ENCODE data around the gene FOXE3. TPM values are rescaled to one million over a fixed set of nuclear protein-coding genes. Genes with fewer than 3 reads are reported as not detected.

Gene FOXE3
- total and polyA plus RNA-seq, 7 experiments from 2014 or later = not detected

DNA sequence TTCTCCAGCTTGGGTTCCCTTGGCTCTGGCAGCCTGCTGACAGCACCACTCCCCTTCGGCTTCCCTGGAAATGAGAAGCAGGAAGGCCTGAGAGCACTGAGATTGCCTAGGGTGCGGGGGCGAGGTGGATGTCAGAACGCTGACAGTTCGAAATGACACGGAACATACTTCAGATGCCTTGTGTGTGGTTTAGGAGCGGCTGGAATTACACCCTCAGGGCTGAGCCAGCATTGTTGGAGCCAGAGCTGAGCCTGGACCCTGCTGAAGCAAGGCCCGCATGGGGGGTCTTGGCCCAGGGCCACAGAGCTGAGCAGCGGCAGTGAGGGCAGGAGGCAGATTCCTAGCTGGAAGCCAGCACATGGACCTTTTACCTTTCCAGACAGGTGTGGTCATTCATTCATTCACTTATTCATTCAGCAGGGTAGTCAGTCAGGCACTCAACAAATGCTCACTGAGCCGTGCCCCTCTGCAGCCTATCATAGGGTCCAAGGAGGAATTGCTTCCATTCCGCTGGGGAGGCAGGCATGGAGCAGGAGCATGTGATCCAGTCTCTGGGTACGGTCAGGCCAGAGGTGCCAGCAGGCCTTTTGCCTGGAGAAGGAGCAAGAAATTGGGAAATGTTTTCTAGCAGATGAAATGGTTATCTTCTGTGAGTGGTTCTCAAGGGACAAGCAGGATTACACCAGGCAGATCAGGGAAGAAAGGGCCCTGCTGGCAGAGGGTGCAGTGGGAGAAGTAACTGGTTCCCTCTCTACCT lies 6.6 kb upstream of the FOXE3 start:
- no peaks in the 10 kb centered on the region for H3K9me3 Mint-ChIP-seq
- no peak overlapping the region for H3K4me3 Mint-ChIP-seq
- H3K27me3 ChIP-seq (ENCODE audit: control insufficient read depth in 2 of 2, insufficient read depth in 2 of 2, low read length in 2 of 2) = no peaks in the 10 kb centered on the region
- H3K27me3 Mint-ChIP-seq = peaks cover 20 to 42% (median 25%) of the 10 kb centered on the region in 5 donors
- no peaks in the 10 kb centered on the region for H3K9me3 ChIP-seq (ENCODE audit: control insufficient read depth in 2 of 3, low read length in 3 of 3)
- DNase-seq = no peak
- H3K4me1 Mint-ChIP-seq = no peaks in the 10 kb centered on the region
- H3K36me3 ChIP-seq (ENCODE audit: control insufficient read depth in 2 of 3, insufficient read depth in 3 of 3, low read length in 3 of 3) = no peaks in the 10 kb centered on the region
- no peak overlapping the region for H3K27ac Mint-ChIP-seq
- intact Hi-C loops (cut with micrococcal nuclease) = no loop called here
- no peak overlapping the region for H3K4me3 ChIP-seq (ENCODE audit: low read length)
- no peaks in the 10 kb centered on the region for H3K36me3 Mint-ChIP-seq
- ATAC-seq = no peak
- H3K27ac ChIP-seq (ENCODE audit: low read depth, low read length) = no peak overlapping the region
- no peaks in the 10 kb centered on the region for H3K4me1 ChIP-seq (ENCODE audit: control insufficient read depth in 2 of 2, insufficient read depth in 2 of 2, low read length in 2 of 2)
- ChIA-PET POLR2A (no interaction called here), CTCF (no interaction called here)

DNA sequence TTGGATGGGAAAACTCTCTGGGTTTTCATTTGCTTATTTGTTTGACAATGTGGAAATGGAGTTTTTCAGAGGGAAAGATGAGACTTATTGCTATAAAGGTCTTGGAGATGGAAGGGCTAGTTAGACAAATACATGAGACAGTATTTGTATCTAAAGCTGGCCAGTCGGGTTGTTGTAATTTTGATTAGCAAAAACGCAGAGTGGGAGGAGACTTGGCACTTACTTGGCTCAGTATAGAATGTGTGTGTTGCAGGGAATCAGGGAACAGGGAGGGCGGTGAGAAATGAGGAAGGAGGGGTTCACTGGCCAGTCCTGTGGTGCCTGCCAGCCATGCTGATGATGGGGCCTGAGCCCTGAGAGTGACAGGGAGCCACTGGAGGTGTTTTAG lies 6.0 kb upstream of the FOXE3 start:
- no peak for ATAC-seq
- Histone ChIP-seq H3K27ac (ENCODE audit: low read depth, low read length) (no peak overlapping the region), H3K4me3 (ENCODE audit: low read length) (no peak overlapping the region), H3K27me3 (ENCODE audit: control insufficient read depth in 2 of 2, insufficient read depth in 2 of 2, low read length in 2 of 2) (no peaks in the 10 kb centered on the region), H3K36me3 (ENCODE audit: control insufficient read depth in 2 of 3, insufficient read depth in 3 of 3, low read length in 3 of 3) (no peaks in the 10 kb centered on the region), H3K9me3 (ENCODE audit: control insufficient read depth in 2 of 3, low read length in 3 of 3) (no peaks in the 10 kb centered on the region), H3K4me1 (ENCODE audit: control insufficient read depth in 2 of 2, insufficient read depth in 2 of 2, low read length in 2 of 2) (no peaks in the 10 kb centered on the region)
- no peak for DNase-seq
- intact Hi-C loops (cut with micrococcal nuclease) = no loop called here
- Mint-ChIP-seq H3K4me1 (no peaks in the 10 kb centered on the region), H3K27ac (no peak overlapping the region), H3K36me3 (no peaks in the 10 kb centered on the region), H3K9me3 (no peaks in the 10 kb centered on the region), H3K27me3 (peaks cover 17 to 46% (median 27%) of the 10 kb centered on the region in 5 donors), H3K4me3 (no peak overlapping the region)
- POLR2A ChIA-PET = no interaction called here
- CTCF ChIA-PET = no interaction called here

DNA sequence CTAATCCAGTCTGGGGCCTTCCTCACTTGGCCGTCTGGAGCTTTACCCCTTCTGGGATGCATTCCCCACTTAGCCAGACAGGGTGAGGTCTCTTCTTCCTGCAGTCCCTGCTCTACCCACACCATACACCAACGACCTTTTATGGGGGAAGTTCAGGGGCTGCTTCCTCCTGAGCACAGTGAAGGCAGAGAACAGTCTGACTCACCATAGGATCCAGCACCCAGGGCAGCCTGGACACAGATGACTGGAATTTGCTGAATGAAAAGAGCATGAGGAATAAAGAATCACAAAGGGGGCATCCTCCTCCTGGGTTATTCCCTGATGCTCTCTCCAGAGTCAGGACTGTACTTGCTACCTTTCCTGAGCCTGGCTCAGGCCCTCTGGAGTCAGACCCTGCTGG lies 4.6 kb upstream of the FOXE3 start:
- no peaks in the 10 kb centered on the region for H3K36me3 Mint-ChIP-seq
- Histone ChIP-seq H3K36me3 (ENCODE audit: control insufficient read depth in 2 of 3, insufficient read depth in 3 of 3, low read length in 3 of 3) (no peaks in the 10 kb centered on the region), H3K4me1 (ENCODE audit: control insufficient read depth in 2 of 2, insufficient read depth in 2 of 2, low read length in 2 of 2) (no peaks in the 10 kb centered on the region), H3K4me3 (ENCODE audit: low read length) (no peak overlapping the region), H3K27me3 (ENCODE audit: control insufficient read depth in 2 of 2, insufficient read depth in 2 of 2, low read length in 2 of 2) (no peaks in the 10 kb centered on the region), H3K9me3 (ENCODE audit: control insufficient read depth in 2 of 3, low read length in 3 of 3) (no peaks in the 10 kb centered on the region), H3K27ac (ENCODE audit: low read depth, low read length) (no peak overlapping the region)
- H3K27ac Mint-ChIP-seq = no peak overlapping the region
- H3K27me3 Mint-ChIP-seq = peaks cover 23 to 51% (median 29%) of the 10 kb centered on the region in 5 donors
- intact Hi-C loops (cut with micrococcal nuclease) = no loop called here
- peaks cover 0 to 6% (median 0%) of the 10 kb centered on the region in 7 donors for H3K4me1 Mint-ChIP-seq
- CTCF ChIA-PET = interaction anchor here (1.1 kb wide), 1 partner anchor 13 kb away, joined by 3 read pairs; no protein-coding TSS in a partner anchor
- no peak overlapping the region for H3K4me3 Mint-ChIP-seq
- POLR2A ChIA-PET = no interaction called here
- DNase-seq (no peak), ATAC-seq (no peak)
- no peaks in the 10 kb centered on the region for H3K9me3 Mint-ChIP-seq

DNA sequence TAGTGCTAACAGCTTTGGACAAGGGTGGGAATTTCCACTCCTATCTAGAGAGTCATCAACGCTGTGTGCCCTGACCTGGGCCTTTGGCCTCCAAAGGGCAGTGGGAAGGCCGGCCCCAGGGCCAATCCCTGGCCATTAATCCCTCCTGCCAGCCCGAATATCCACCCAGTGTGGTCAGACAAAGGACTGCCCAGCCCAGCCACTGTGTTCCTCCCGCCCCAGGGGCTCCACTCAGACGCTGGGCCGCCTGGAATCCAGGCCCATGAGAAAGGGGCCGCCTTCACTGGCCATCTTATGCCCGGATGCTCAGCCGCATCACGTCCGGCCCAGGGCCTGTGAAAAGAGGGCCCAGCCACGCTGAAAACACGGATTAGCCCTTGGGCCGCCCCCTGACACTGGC lies 3.6 kb upstream of the FOXE3 start:
- ATAC-seq = no peak
- POLR2A ChIA-PET = no interaction called here

DNA sequence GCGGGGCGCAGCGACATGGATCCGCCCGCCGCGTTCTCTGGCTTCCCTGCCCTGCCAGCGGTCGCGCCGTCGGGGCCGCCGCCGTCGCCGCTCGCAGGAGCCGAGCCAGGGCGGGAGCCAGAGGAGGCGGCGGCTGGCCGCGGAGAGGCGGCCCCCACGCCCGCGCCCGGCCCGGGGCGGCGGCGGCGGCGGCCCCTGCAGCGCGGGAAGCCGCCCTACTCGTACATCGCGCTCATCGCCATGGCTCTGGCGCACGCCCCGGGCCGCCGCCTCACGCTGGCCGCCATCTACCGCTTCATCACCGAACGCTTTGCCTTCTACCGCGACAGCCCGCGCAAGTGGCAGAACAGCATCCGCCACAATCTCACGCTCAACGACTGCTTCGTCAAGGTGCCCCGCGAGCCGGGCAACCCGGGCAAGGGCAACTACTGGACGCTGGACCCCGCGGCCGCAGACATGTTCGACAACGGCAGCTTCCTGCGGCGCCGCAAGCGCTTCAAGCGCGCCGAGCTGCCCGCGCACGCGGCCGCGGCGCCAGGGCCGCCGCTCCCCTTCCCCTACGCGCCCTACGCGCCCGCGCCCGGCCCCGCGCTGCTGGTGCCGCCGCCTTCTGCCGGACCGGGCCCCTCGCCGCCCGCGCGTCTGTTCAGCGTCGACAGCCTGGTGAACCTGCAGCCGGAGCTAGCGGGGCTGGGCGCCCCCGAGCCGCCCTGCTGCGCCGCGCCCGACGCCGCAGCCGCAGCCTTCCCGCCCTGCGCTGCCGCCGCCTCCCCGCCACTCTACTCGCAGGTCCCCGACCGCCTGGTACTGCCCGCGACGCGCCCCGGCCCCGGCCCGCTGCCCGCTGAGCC lies 459 bp downstream of the FOXE3 start:
- Mint-ChIP-seq H3K27ac (no peak overlapping the region), H3K9me3 (peaks cover 0 to 1% (median 0%) of the 10 kb centered on the region in 11 donors), H3K27me3 (peaks cover 46 to 72% (median 53%) of the 10 kb centered on the region in 5 donors), H3K4me3 (peak overlapping the region in 8 of 10 donors; percentile 38 to 74 (median 51)), H3K4me1 (peaks cover 0 to 13% (median 6%) of the 10 kb centered on the region in 7 donors), H3K36me3 (no peaks in the 10 kb centered on the region)
- no peak for DNase-seq
- H3K4me1 ChIP-seq (ENCODE audit: control insufficient read depth in 2 of 2, insufficient read depth in 2 of 2, low read length in 2 of 2) = no peaks in the 10 kb centered on the region
- no peaks in the 10 kb centered on the region for H3K9me3 ChIP-seq (ENCODE audit: control insufficient read depth in 2 of 3, low read length in 3 of 3)
- no peak for ATAC-seq
- intact Hi-C loops (cut with micrococcal nuclease) = no loop called here
- H3K36me3 ChIP-seq (ENCODE audit: control insufficient read depth in 2 of 3, insufficient read depth in 3 of 3, low read length in 3 of 3) = no peaks in the 10 kb centered on the region
- H3K27me3 ChIP-seq (ENCODE audit: control insufficient read depth in 2 of 2, insufficient read depth in 2 of 2, low read length in 2 of 2) = no peaks in the 10 kb centered on the region
- H3K4me3 ChIP-seq (ENCODE audit: low read length) = no peak overlapping the region
- CTCF ChIA-PET = no interaction called here
- no peak overlapping the region for H3K27ac ChIP-seq (ENCODE audit: low read depth, low read length)
- POLR2A ChIA-PET = no interaction called here

More for the DNA sequence above, 3.6 kb upstream of the FOXE3 start:
- intact Hi-C loops (cut with micrococcal nuclease) = no loop called here
- Histone ChIP-seq H3K4me1 (ENCODE audit: control insufficient read depth in 2 of 2, insufficient read depth in 2 of 2, low read length in 2 of 2) (no peaks in the 10 kb centered on the region), H3K4me3 (ENCODE audit: low read length) (no peak overlapping the region), H3K27ac (ENCODE audit: low read depth, low read length) (no peak overlapping the region), H3K9me3 (ENCODE audit: control insufficient read depth in 2 of 3, low read length in 3 of 3) (no peaks in the 10 kb centered on the region), H3K27me3 (ENCODE audit: control insufficient read depth in 2 of 2, insufficient read depth in 2 of 2, low read length in 2 of 2) (no peaks in the 10 kb centered on the region), H3K36me3 (ENCODE audit: control insufficient read depth in 2 of 3, insufficient read depth in 3 of 3, low read length in 3 of 3) (no peaks in the 10 kb centered on the region)
- no peaks in the 10 kb centered on the region for H3K9me3 Mint-ChIP-seq
- H3K4me3 Mint-ChIP-seq = no peak overlapping the region
- CTCF ChIA-PET = interaction anchor here (0.6 to 1.1 kb wide), 2 partner anchors 12 to 47 kb away, joined by 3 to 5 read pairs; no protein-coding TSS in a partner anchor
- peaks cover 0 to 10% (median 3%) of the 10 kb centered on the region in 7 donors for H3K4me1 Mint-ChIP-seq
- no peaks in the 10 kb centered on the region for H3K36me3 Mint-ChIP-seq
- peaks cover 27 to 56% (median 32%) of the 10 kb centered on the region in 5 donors for H3K27me3 Mint-ChIP-seq
- DNase-seq = no peak
- no peak overlapping the region for H3K27ac Mint-ChIP-seq

DNA sequence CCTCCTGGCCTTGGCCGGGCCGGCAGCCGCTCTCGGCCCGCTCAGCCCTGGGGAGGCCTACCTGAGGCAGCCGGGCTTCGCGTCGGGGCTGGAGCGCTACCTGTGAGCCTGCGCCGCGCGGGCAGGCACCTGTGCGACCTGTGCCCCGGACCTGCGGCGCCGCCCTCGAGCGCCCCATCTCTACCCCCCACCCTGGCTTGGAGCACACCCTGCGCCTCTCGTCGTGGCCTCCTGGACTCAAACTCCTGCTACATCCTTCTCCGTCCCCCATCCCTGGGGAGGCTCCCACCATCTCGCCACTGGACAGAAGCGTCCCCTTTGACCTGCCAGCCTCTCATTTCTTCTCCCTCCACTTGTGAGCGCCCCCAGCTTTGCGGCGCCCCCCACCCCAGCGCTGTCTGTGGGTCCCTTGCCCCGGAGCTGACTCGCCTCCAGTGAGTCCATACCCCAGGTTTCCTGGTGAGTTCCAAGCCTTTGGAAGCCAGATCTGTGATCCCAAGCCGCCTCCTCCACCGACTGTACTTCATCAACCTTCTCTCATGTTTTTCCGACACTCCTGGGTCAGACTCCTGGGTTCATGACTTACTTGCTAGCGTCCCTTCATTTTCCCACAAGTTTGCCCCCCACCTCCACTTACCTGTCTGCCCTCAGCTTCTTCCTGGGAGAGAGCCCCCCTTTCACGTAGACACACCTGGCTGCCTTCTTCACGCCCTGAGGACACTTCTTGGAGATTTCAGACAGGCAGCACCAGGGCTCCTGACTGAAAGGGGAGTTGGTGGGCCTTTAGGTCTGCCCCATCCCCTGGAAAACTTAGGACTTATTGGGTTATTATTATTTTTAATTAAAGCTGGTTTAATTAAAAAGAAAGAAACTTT lies 1.3 kb downstream of the FOXE3 start:
- Histone ChIP-seq H3K4me1 (ENCODE audit: control insufficient read depth in 2 of 2, insufficient read depth in 2 of 2, low read length in 2 of 2) (no peaks in the 10 kb centered on the region), H3K9me3 (ENCODE audit: control insufficient read depth in 2 of 3, low read length in 3 of 3) (no peaks in the 10 kb centered on the region), H3K4me3 (ENCODE audit: low read length) (no peak overlapping the region), H3K27ac (ENCODE audit: low read depth, low read length) (no peak overlapping the region), H3K27me3 (ENCODE audit: control insufficient read depth in 2 of 2, insufficient read depth in 2 of 2, low read length in 2 of 2) (no peaks in the 10 kb centered on the region), H3K36me3 (ENCODE audit: control insufficient read depth in 2 of 3, insufficient read depth in 3 of 3, low read length in 3 of 3) (no peaks in the 10 kb centered on the region)
- H3K4me1 Mint-ChIP-seq = peaks cover 0 to 13% (median 6%) of the 10 kb centered on the region in 7 donors
- peak overlapping the region in 8 of 10 donors; percentile 13 to 78 (median 52) for H3K4me3 Mint-ChIP-seq
- intact Hi-C loops (cut with micrococcal nuclease) = no loop called here
- CTCF ChIA-PET = no interaction called here
- peaks cover 0 to 1% (median 0%) of the 10 kb centered on the region in 11 donors for H3K9me3 Mint-ChIP-seq
- no peak overlapping the region for H3K27ac Mint-ChIP-seq
- H3K36me3 Mint-ChIP-seq = no peaks in the 10 kb centered on the region
- peaks cover 46 to 76% (median 54%) of the 10 kb centered on the region in 5 donors for H3K27me3 Mint-ChIP-seq
- DNase-seq = no peak
- POLR2A ChIA-PET = no interaction called here
- no peak for ATAC-seq
